ENCODE measurements around the gene SEPTIN1.
A peak's percentile ranks its signal among the peaks of the same experiment; 100 is the strongest.

Gene SEPTIN1

GRCh38 chr16:30377812-30378235 lies 4.5 kb downstream of the SEPTIN1 start:
- POLR2A ChIA-PET = interaction anchor here (0.6 to 1.3 kb wide), 2 partner anchors 18 to 288 kb away, joined by 3 to 4 read pairs; partner anchors contain the start of gene ZNF48
- CTCF ChIA-PET = interaction anchor here (0.6 to 1.6 kb wide), 4 partner anchors 15 to 286 kb away, joined by 3 read pairs; partner anchors contain the start of gene TBX6
- DNase-seq (ENCODE audit: extremely low spot score) = peak; percentile 79
- no peak for TF ChIP-seq CTCF (IDR thresholded peaks at IDR 0.05; ENCODE audit: control extremely low read depth, extremely low read depth, low read depth, missing control alignments)

DNA sequence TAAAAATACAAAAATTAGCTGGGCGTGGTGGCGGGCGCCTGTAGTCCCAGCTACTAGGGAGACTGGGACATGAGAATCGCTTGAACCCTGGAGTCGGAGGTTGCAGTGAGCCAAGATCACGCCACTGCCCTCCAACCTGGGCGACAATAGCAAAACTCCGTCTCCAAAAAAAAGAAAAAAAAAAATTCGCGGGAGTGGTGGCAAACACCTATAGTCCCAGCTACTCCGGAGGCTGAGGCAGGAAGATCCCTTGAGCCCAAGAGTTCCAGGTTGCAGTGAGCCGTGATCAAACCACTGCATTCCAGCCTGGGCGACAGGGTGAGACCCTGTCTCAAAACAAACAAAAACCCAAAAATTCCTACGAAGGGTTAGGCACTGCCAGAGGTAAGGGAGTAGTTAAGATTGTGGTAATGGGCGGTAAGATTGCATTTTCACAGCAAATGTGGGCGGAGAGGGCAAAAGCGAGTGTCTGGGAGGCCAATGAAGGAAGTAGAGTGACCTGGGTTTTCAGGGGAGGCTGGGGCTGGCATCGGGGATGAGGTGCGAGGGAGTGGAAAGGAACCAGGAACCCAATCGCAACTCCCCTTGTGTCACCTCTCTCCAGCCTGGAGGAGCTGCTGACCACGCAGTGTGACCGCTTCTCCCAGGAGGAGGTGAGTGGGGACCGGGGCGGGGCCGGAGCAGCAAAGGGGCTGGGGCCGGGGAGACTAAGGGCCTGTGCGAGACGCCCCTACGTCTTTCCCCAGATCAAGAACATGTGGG lies 5.1 kb downstream of the SEPTIN1 start:
- ChIA-PET CTCF (interaction anchor here (1.1 to 1.6 kb wide), 4 partner anchors 14 to 285 kb away, joined by 3 read pairs; partner anchors contain the start of genes DCTPP1 and TBX6), POLR2A (interaction anchor here (0.6 to 1.3 kb wide), 2 partner anchors 18 to 289 kb away, joined by 3 to 4 read pairs; partner anchors contain the start of gene ZNF48)
- no peak for TF ChIP-seq CTCF (IDR thresholded peaks at IDR 0.05; ENCODE audit: control extremely low read depth, extremely low read depth, low read depth, missing control alignments)
- no peak for DNase-seq (ENCODE audit: extremely low spot score)

- ChIA-PET CTCF (interaction anchor here (1.1 to 1.5 kb wide), 2 partner anchors 16 to 53 kb away, joined by 3 read pairs; partner anchors contain the start of gene DCTPP1), POLR2A (no interaction called here)
- DNase-seq (ENCODE audit: extremely low spot score) = no peak
- TF ChIP-seq CTCF (IDR thresholded peaks at IDR 0.05; ENCODE audit: control extremely low read depth, extremely low read depth, low read depth, missing control alignments) = no peak
These were observed 5.9 kb downstream of the SEPTIN1 start for GRCh38 chr16:30376461-30376902.

GRCh38 chr16:30375864-30376263 lies 6.5 kb downstream of the SEPTIN1 start:
- POLR2A ChIA-PET = no interaction called here
- DNase-seq (ENCODE audit: extremely low spot score) = no peak
- TF ChIP-seq CTCF (IDR thresholded peaks at IDR 0.05; ENCODE audit: control extremely low read depth, extremely low read depth, low read depth, missing control alignments) = no peak
- CTCF ChIA-PET = interaction anchor here (1.1 to 1.5 kb wide), 2 partner anchors 17 to 54 kb away, joined by 3 read pairs; partner anchors contain the start of gene DCTPP1

GRCh38 chr16:30374538-30374937 lies 7.8 kb downstream of the SEPTIN1 start, which contains the start of gene MYL11:
MYL11 (plus strand) TSS chr16:30374802; CDS start chr16:30374858, 56 bp downstream.
- ChIA-PET POLR2A (no interaction called here), CTCF (no interaction called here)
- no peak for DNase-seq (ENCODE audit: extremely low spot score)
- no peak for TF ChIP-seq CTCF (IDR thresholded peaks at IDR 0.05; ENCODE audit: control extremely low read depth, extremely low read depth, low read depth, missing control alignments)

- ChIA-PET CTCF (interaction anchor here (1.0 kb wide), 1 partner anchor 10 kb away, joined by 3 read pairs; the partner anchor contains the start of gene SEPTIN1), POLR2A (no interaction called here)
- DNase-seq (ENCODE audit: extremely low spot score) = no peak
- no peak for TF ChIP-seq CTCF (IDR thresholded peaks at IDR 0.05; ENCODE audit: control extremely low read depth, extremely low read depth, low read depth, missing control alignments)
These were observed 9.6 kb downstream of the SEPTIN1 start for GRCh38 chr16:30372725-30373124.
